Left ventricle myocardium inferior (tissue), 1 donor: Measurements from ENCODE around the gene PLAU. TPM values are rescaled to one million over a fixed set of nuclear protein-coding genes. Genes with fewer than 3 reads are reported as not detected.
"Not testable (repeated sequence)": the region's sequence is repeated elsewhere in the genome, so short reads cannot be mapped to it uniquely, and the experiment has no call there.

Experiments
- DNase-seq: peaks from one replicate; pipeline ENCODE4 v3.0.0-alpha.2; 2020
- H3K27ac ChIP-seq: fragments of 200-600 bp; replicated peaks from 2 replicates; pipeline ENCODE4 v1.8.0; 2021
- H3K27me3 ChIP-seq: fragments of 200-600 bp; 2 replicates; pipeline ENCODE4 v1.8.0; 2021; ENCODE audit warnings: low read depth
- H3K36me3 ChIP-seq: fragments of 200-600 bp; 2 replicates; pipeline ENCODE4 v1.8.0; 2021
- H3K4me1 ChIP-seq: fragments of 200-600 bp; 2 replicates; pipeline ENCODE4 v1.8.0; 2021
- H3K4me3 ChIP-seq: fragments of 200-600 bp; 2 replicates; pipeline ENCODE4 v1.8.0; 2021; ENCODE audit warnings: mild to moderate bottlenecking, moderate library complexity
- H3K9me3 ChIP-seq: fragments of 200-600 bp; replicated peaks from 2 replicates; pipeline ENCODE4 v1.8.0; 2021
- CTCF ChIP-seq: fragments of 200-600 bp; IDR thresholded peaks from 2 replicates; pipeline ENCODE4 v1.8.0; 2021; ENCODE audit warnings: antibody characterized with exemption, mild to moderate bottlenecking, borderline replicate concordance
- intact Hi-C: fragments of 100-400 bp; cut with micrococcal nuclease; formaldehyde crosslinking; loops from one replicate; pipeline ENCODE4 v1.11.0; 2022
- total RNA-seq: library from RNA; stranded (reverse); fragmentation: NEBNext Ultra II Directional; extraction: Animal tissue kit (Norgen Biotek cat#: 25700); gene quantifications from one replicate; pipeline ENCODE4 v1.2.1, GENCODE V29; 2021
- donor health status: DM: no; HTN: yes; CAD: no; lungs with severe emphysema.

PLAU gene
- total RNA-seq, 1 donor from 2014 or later = 4.9 TPM

- no peak for TF ChIP-seq CTCF
- H3K27ac ChIP-seq = no peak overlapping the region
- no peak for DNase-seq
These were observed 44.8 kb downstream of the PLAU start for GRCh38 chr10:73955719-73956118.

GRCh38 chr10:73956476-73957359 lies 45.8 kb downstream of the PLAU start:
- TF ChIP-seq CTCF = no peak
- DNase-seq = no peak
- Histone ChIP-seq H3K36me3 (no peaks in the 10 kb centered on the region), H3K4me3 (no peak overlapping the region), H3K27me3 (no peaks in the 10 kb centered on the region), H3K4me1 (peaks cover 16% of the 10 kb centered on the region), H3K9me3 (no peaks in the 10 kb centered on the region), H3K27ac (peak overlapping the region; percentile 56)
- intact Hi-C loops = no loop called here

More at GRCh38 chr10:73955719-73956118, 44.8 kb downstream of the PLAU start:
- peaks cover 16% of the 10 kb centered on the region for H3K4me1 ChIP-seq
- H3K4me3 ChIP-seq = no peak overlapping the region
- intact Hi-C loops = no loop called here
- H3K27me3 ChIP-seq = no peaks in the 10 kb centered on the region
- no peaks in the 10 kb centered on the region for H3K9me3 ChIP-seq
- H3K36me3 ChIP-seq = no peaks in the 10 kb centered on the region

- H3K4me3 ChIP-seq = no peak overlapping the region
- H3K27ac ChIP-seq = no peak overlapping the region
- TF ChIP-seq CTCF = no peak
- no peaks in the 10 kb centered on the region for H3K36me3 ChIP-seq
- no peaks in the 10 kb centered on the region for H3K27me3 ChIP-seq
- intact Hi-C loops = no loop called here
- H3K9me3 ChIP-seq = no peaks in the 10 kb centered on the region
- H3K4me1 ChIP-seq = peaks cover 16% of the 10 kb centered on the region
- DNase-seq = no peak
These were observed 48.7 kb downstream of the PLAU start for GRCh38 chr10:73959484-73960243.

- intact Hi-C loops = no loop called here
These were observed 51.5 kb downstream of the PLAU start for GRCh38 chr10:73962386-73962785.

GRCh38 chr10:73963533-73963932 lies 52.6 kb downstream of the PLAU start:
- intact Hi-C loops, DNase-seq, H3K4me3 ChIP-seq, H3K27me3 ChIP-seq, H3K27ac ChIP-seq, H3K9me3 ChIP-seq, H3K36me3 ChIP-seq: not testable (repeated sequence)
- peaks cover 35% of the 10 kb centered on the region for H3K4me1 ChIP-seq

More at GRCh38 chr10:73962386-73962785, 51.5 kb downstream of the PLAU start:
- H3K27ac ChIP-seq = no peak overlapping the region
- H3K9me3 ChIP-seq = no peaks in the 10 kb centered on the region
- peaks cover 24% of the 10 kb centered on the region for H3K4me1 ChIP-seq
- no peak for TF ChIP-seq CTCF
- no peak for DNase-seq
- H3K27me3 ChIP-seq = no peaks in the 10 kb centered on the region
- no peaks in the 10 kb centered on the region for H3K36me3 ChIP-seq
- H3K4me3 ChIP-seq = no peak overlapping the region
